Measurements from ENCODE around the gene KIF16B.

DNA sequence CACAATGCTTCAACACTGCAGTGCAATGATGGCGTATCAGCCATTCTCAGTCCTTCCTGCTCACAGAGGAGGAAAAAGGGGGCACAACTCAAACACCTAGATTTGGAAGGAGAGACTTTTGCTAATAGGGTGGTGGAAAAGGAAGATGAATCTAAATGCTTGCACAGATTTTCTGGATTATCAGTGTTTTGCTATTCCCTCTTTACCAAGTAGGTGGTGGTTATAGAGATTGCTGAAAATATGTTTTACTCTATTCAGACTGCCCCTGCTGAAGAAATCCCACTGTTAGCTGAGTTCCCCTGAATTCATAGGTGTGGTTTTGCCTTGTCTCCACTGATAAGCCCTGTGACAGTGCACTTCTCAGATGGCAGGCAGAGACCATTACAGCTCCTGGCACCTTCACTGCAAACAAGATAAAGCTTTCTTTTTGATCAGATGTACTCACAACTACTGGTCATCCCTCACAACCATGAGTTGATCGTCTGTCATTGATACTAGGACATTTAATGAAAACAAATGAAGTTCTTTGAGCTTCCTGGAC lies 311.4 kb downstream of the KIF16B start:
- TF ChIP-seq, protein P1, sequence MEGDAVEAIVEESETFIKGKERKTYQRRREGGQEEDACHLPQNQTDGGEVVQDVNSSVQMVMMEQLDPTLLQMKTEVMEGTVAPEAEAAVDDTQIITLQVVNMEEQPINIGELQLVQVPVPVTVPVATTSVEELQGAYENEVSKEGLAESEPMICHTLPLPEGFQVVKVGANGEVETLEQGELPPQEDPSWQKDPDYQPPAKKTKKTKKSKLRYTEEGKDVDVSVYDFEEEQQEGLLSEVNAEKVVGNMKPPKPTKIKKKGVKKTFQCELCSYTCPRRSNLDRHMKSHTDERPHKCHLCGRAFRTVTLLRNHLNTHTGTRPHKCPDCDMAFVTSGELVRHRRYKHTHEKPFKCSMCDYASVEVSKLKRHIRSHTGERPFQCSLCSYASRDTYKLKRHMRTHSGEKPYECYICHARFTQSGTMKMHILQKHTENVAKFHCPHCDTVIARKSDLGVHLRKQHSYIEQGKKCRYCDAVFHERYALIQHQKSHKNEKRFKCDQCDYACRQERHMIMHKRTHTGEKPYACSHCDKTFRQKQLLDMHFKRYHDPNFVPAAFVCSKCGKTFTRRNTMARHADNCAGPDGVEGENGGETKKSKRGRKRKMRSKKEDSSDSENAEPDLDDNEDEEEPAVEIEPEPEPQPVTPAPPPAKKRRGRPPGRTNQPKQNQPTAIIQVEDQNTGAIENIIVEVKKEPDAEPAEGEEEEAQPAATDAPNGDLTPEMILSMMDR (IDR thresholded peaks at IDR 0.05), result no peak
- TF ChIP-seq POLR2A (IDR thresholded peaks at IDR 0.05), result no peak
